Fibroblast of gingiva (primary cell): ENCODE measurements around the gene SLC35C1.

Experiments
- DNase-seq: peaks from one replicate; pipeline ENCODE4 v3.0.0-alpha.2; 2011; ENCODE audit warnings: low read depth

SLC35C1 gene

DNA sequence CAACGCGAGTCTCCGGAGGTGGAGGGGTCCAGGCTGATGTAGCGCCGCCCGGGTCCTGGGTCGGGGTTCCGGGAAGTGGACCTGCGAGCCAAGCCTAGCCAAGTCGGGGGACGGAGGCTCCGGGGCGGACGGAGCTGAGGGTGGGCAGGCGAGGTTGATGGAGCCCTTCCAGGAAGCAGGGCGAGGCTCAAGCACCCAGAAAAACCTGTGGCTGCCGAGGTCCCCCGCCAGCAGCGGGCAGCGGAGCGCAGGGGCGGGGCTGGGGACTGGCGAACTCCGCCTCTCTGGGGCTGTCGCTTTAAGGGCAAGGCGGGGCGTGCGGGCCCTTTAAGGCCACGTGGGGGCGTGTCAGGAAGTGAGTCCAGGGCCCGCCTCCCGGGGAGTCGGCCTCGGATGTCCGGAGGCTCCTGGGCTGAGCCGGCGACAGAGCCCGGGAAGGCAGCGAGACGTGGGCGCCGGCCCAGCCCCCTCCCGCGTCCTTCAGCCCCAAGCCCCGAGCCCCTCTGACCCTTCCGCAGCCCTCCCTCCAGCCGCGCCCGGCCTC, at the start of gene SLC35C1:
Gene SLC35C1, plus strand, starts transcription at position 389 of the 544 bp plus-strand sequence. CDS start 653 bp downstream, outside the sequence.
- DNase-seq: peak; percentile 93

DNA sequence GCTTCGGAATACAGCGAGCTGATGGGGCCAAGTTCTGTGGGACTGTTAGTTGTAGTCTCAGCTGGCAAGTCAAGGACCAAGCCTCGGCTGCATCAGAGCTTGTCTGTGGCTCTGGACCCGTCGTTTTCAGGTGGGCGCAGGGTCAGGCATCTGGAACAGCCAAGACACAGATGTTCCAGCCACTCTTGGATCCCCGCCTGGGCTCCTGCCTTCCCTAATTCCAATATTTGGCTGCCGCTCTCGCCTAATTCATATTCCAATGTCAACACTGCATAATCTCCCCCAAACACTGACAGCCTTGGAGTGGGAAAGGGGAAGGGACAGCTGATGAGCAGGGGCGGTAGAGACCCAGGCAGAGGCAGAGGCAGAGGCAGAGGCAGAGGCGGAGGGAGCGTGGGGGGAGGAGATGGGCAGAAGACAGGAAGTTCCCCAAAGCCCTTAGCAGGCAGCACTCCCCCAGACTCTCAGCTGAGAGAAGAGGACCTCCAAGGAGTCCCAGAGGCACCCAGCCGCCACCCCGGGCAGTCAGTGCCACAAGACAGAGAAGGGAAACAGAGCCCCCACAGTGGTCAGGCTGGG, 49.6 kb upstream of the SLC35C1 start:
- DNase-seq: no peak

DNA sequence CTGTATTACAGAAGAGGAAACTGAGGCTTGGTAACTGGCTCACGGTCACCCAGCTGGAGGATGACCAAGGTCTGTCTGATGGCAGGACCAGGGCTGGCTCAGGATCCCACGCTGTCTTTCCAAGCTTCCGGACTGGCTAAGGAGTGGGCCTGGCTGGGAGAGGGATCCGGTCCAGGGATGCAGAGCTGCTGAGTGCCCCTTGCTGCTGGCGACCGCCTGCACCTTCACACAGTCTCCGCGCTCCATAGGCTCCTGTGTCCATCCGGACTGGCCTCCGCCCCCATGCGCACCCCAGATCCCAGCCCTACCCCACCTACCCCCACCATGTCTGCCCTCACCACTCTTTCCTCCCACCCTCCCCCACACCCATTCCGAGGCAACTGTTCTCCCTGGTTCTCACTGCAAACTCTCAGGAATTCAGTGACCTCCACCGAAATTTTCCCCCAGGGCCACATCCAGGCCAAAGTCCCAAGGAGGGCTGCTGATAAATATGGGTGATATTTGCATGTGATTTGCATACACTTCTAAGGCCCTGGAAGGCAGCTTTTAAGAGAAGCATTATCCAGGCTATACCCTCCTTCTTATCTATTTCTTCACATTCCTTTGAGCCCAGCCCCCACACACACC, 48.5 kb upstream of the SLC35C1 start:
- no peak for DNase-seq

DNA sequence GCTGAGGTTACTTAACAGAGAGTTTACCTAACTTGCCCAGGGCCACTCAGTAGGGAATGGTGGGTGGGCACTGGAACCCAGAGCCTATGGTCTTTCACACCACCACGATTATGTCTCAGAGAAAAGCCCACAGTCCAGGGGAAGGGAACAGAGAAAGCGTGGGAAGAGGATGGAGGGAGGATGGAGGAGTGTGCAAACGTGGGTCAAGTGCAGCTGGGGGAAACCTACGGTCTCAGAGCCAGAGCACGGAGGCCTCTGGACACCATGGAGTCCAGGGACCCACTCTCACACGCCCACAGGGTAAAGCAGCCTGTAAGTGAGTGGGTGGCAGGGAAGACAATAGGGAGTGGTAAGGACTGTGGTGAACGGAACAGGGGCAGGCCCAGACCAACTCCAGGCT, 47.3 kb upstream of the SLC35C1 start:
- no peak for DNase-seq

DNA sequence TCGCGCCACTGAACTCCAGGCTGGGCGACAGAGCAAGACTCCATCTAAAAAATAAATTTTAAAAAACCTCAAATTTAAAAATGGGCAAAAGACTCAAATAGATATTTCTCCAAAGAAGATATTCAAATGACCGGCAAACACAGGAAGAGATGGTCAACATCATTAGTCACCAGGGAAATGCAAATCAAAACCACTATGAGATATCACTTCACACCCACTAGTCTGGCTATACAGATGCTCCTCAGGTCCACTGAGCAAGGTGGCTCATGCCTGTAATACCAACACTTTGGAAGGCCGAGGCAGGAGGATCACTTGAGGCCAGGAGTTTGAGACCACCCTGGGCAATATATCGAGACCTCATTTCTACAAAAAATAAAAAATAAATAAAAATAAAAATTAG, 43.3 kb upstream of the SLC35C1 start:
- no peak for DNase-seq

DNA sequence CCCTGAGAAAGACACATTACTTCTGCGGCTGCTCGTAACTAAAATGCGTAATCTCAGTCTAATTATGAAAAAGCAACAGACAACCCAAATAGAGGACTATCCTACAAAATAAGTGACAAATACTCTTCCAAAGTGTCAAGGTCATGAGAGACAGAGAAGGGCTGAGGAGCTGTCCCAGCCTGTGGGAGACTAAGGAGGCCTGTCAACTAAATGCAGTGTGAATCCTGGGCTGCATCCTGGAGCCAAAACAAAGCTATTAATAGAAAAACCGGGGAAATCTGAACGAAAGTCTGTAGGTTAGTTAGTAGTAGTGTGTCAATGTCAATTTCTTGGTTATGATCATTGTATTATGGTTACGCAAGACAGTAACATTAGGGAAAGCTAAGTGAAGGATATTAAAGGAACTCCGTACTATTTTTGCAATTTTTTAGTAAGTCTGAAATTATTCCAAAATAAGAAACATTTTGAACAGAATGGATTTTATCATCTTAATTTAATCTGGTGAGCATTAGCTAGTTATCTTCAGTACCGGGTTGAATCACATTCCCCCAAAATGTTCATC, 39.8 kb upstream of the SLC35C1 start:
- DNase-seq: no peak

DNA sequence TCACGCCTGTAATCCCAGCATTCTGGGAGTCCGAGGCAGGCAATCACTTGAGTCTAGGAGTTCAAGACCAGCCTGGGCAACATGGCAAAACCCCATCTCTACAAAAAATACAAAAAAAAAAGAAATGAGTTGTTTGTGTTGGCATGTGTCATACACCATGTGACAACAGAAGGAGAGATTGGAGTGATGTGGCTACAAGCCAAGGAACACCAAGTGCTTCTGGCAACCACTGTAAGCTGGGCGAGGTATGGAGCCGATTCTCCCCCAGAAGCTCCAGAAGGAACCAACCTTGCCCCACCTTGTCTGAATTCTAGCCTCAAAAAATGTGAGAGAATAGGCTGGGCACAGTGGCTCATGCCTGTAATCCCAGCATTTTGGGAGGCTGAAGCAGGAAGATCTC, 39.1 kb upstream of the SLC35C1 start:
- DNase-seq: no peak

DNA sequence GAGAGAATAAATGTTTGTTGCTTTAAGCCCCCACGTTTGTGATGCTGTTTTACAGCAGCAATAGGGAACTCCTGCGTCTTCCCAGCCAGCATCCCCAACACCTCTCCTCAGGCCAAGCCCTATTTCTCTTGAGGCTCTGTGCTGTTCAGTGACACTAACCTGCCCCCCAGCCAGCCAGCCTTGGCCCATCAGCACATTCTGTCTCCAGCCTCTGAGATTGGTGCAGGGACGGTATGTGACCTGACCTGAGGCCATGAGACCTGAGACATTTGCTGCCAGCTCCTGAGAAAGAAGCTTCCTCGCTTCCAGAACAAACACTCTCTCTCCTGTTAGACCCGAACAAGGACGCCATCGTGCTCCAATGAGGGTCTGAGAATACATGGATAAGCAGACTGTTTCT, 38.5 kb upstream of the SLC35C1 start:
- DNase-seq: no peak

DNA sequence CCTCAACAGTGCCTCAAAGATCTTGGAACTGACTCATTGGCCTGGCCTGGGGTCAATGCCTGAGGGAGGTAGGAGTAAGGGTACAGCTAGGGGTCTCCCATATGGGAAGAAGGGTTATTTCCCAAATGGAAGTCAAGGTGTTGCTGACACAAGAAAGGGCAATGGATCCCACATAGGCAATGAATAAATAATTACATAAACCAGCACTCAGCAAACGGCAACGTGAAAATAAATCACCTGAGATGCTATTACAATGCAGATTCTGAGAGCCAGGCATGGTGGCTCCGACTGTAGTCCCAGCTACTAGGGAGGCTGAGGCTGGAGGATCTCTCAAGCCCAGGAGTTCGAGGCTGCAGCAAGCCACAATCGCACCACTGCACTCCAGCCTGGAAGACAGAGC, 36.5 kb upstream of the SLC35C1 start:
- DNase-seq: no peak

DNA sequence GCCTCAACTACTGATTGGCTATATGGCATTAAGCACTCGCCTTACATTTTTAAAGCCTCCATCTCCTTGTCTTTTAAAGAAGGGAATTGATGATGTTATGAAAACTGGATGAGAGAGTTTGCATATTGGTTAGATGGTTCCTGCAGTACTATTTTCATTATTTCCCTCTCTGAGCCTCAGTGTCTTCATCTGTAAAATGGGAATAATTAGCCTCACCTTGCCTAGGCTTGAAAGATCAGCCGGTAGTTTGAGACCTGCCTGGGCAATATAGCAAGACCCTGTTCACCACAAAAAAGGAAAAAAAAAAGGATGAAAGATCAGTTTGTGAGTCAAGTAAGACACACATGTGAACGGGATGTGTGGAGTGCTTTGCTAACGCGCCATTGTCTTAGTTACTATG, 35.0 kb upstream of the SLC35C1 start:
- DNase-seq: no peak

DNA sequence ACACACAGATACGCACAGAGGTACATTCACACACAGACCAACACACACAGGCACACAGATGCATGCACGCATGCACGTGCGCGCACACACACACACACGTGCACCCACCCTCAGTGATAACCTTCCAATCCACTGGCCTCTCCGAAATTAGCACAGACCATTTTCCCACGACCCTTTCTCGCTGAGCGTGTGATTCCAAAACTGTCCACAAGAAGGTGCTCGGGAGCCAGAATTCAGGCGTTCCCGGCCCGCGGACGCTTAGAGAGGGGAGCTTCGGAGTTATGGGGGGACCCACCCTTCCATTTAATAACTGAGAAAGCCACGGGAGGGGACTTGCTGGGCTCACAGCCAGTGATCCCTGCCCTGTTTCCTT, 33.8 kb upstream of the SLC35C1 start:
- peak; percentile 12 for DNase-seq

DNA sequence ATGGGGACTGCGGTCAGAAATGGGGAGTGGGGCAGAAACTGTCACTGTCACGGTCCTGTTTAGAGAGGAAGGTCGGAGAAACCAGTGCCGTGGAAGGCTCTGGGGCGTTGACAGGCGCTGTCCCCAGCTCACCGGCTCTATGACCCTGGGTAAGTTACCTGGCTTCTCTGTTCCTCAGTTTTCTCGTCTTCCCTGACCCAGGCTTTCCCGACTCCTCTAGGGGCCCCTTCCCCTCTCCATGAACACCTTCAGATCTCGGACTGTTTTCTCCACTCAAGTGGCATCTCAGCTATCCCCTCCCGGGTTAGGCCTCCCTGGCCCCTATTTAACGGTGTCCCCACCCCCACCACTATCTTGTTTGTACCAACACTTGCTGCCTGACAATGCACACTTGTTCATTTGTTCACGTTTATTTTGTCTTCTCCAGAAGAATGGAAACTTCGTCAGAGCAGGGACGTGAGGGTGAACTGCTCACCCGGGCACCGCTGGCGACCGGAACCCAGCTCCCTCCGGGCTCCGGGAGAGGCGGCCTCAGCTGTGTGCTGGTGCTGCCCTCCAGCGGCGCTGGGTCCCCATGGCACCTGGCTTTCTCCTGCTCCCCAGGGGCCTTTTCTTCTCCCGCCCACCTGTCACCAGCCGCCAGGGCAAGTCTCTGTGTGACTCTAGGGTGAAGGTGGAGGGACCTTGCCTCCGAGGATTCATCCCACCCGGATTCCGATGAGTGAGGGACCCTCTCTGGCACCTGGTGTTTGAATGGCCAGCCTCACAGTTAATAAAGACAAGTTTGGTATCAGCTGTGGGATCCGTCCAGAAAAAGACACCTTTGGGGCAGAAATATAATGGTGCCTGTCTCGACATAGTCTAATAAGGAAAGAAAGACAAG, 33.1 kb upstream of the SLC35C1 start:
- peak; percentile 64 for DNase-seq

DNA sequence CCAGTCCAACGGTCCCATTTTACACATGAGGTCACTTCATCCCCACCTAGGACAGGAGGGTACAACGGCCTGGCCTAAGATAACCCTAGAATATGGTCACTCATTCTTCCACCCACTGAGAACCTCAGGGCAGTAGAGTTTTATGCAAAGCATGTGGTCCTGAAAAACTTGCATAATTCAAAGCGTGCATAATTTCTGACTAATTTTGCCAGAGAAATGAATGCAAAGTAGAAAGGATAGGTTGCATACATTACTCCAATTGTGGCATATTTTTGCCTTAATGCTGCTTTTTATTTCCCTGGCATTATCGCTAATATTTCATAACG, 32.5 kb upstream of the SLC35C1 start:
- no peak for DNase-seq

DNA sequence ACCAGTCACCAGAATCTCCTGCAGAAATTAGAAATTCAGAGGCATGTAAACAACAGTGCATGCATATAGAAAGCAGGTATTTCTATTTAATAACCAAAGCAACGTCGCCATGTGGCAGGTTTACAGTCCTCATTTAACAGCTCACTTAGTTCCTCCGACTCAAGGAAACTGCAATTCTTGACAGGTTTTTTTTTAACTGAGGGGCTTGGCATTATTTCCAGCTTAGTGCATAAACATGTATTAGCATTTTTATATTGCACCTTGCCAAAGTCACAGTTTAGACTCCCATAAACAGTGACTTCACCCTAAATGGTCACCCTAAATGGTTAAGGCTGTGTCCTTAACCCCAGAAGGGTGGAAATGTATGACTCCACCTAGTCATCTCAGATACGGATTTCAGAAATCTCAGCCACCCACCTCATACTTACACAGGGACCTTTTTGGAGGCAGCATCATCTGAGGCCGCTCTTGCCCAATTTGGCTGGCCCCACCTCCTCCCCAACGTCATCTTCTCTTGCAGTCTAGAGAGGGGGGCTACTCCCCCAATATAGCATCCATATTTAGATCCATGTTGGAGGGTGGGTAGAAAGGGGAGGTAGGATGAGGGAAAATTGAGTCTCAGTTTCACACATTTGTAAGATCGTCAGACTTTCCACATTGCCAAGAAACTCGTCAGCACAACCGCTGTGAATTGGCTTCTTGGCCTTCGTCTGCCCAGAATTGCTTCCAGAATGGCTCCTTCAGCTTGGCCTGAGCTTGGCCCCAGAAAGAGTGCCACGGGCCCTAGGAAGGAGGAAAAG, 31.8 kb upstream of the SLC35C1 start:
- peak; percentile 15 for DNase-seq

DNA sequence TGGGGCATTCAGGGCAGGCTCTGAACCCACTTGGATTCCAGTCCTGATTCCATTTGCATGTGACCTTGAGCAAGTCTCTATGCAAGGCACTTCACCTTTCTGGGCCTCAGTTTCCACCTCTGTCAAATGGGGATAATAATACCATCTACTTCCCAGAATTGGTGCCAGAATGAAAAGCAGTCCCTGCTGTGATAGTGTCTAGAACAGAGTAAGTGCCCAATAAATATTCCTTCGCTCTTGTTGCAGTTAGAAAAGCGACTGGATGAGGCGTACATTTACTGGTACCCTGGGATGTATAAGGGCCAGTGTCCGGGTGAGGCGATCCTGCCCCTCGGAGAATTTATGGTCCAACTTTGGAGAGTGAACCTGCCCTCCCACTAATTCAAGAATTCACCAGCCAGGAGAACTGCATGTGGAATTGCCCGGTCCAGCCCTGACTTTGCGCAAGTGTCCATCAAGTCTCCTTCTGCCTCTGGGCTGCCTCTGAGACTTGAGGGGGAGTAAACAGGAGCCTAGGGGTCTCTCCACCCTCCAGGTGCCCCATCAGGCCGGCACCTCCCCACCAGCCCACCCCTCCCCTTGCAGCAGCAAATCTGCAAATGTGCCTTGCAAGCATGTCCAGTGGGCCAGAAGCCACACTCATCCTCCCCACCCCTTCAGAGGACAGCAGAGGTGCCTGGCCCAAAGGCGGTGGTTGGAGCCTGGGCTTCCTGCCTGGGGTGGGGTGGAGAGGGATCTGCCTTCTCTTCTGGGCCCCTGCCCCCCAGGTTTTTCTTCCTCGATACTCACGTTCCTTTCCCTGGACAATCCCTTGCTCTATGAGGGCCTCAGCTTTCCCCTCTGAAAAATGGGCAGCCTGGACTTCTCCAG, 30.9 kb upstream of the SLC35C1 start:
- DNase-seq: no peak

DNA sequence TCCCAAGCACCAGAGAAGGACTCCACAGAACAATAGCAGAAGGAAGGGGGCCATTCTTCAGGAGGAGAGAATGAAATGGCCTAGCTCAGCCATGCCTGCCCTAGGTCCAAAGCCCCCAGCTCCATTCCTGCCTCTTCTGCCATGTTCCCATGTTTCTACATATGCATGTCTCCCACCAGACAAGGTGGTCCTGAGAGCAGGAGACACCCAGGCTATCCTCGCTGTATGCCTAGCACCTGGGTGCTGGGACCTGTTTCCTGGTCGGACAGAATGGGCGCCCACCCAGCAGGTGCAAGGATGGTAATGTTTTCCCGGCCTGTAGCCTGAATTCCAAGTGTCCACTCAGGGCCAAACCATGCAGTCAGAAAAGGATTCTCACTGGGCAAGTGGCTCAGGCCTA, 30.2 kb upstream of the SLC35C1 start:
- no peak for DNase-seq

DNA sequence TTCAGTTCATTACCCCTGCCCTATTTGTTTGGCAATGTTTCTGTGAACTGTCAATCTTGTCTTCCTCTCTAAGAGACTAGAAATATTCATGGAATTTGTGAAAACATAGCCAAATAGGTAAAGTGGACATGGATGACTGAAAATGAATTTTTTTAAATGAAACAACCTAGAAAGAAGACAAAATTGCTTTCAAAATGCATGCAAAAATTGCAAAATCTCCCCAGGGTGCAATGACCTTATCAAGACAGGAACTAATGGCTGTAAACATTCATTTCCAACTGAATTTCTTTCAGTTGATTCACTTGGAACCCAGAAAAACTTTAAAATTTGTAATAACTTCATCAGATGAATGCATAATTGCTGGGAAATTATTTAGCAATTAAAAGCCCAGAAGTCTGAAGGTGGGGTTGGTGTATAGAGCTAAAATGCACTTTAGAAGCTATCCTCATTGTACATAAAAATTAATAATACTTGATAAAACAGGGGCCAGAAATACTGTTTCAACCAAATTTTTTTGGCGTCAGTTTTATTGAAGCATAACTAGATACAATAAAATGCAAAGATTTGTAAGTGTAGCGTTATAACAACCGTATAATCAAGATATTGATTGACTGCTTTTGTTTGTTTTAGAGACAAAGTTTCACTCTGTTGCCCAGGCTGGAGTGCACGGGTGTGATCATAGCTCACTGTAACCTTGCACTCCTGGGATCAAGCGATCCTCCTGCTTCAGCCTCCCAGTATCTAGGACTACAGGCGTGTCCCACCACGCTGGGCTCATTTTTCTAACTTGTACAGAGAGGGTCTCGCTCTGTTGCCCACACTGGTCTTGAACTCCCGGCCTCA, 27.6 kb upstream of the SLC35C1 start:
- peak; percentile 59 for DNase-seq

DNA sequence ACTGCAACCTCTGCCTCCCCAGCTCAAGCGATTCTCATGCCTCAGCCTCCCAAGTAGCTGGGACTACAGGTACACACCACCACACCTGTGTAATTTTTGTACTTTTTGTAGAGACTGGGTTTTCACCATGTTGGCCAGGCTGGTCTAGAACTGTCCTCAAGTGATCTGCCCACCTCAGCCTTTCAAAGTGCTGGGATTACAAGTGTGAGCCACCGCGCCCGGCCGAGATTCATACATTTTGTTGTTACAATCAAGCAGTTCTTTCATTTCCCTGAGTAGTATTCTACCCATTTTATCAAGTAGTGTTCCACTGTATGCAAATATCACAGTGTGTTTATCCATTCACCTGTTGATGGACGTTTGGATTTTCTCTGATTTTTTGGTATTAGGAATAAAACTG, 26.6 kb upstream of the SLC35C1 start:
- no peak for DNase-seq

DNA sequence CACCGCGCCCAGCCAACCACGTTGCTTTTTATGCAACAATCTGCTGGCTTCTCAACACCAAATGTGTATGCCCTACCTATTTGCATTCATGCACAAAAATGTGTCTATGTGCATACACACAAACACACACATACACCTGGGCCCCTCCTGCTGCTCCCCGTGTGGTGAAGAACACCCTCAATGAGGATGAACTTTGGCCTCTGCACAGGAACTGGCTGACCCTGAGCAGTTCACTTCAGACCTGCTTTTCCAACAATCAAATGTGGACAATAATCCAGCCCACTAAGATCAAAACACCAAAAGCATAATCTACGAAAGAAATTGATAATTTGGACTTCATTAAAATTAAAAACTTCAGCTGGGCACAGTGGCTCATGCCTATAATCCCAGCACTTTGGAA, 25.3 kb upstream of the SLC35C1 start:
- DNase-seq: no peak

DNA sequence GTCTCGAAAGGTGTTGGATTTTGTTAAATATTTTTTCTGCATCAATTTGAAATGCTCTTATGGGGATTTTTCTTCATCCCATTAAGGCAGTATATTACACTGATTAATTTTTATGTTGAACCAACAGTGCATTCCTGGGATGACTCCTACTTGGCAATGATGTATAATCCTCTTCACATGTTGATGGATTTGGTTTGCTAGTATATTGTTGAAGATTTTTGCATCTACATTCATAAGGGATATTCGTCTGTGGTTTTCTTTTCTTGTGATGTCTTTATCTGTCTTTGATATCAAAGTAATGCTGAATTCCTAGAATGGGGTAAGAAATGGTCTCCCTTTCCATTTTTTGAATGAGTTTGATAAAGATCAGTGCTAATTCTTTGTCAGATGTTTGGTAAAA, 18.7 kb upstream of the SLC35C1 start:
- no peak for DNase-seq
